WTC11 (cell line): Measurements from ENCODE around the gene CD22.

Source experiments
- FOXP1 ChIP-seq: sonication (generic); formaldehyde crosslinking; IDR thresholded peaks from 2 replicates; pipeline ENCODE4 v1.8.0; 2022; ENCODE audit warnings: missing genetic modification reagents, mild to moderate bottlenecking, moderate library complexity, borderline replicate concordance
- TF ChIP-seq, protein P1 (sequence below): fragments of 200-600 bp; IDR thresholded peaks from 2 replicates; pipeline ENCODE4 v1.8.0; 2022; ENCODE audit warnings: antibody characterized with exemption

DNA sequence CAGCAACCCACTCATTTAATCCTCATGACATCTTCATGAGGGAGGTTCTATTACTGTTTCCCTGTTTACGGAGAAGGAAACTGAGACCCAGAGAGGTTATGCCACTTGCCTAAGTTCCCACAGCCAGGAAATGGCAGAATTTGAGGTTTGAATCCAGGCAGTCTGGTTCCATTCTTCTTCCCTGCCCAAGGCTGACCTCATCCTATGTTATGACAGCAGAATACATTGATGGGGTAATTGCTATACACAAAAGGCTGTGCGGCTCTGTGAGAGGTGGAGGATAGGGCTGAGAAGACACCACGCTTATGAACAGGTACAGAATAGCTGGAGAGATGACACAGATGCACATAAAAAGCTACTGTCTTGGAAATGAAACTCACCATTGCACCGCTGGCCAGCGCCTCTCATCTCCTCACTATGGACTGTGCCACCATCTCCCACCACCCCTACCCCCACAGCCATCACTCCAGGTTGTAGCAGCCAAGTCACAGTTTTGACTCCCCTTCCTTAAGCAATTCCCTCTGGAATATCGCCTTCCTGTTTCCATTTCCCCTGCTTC lies 25.6 kb upstream of the CD22 start:
- TF ChIP-seq, protein P1, sequence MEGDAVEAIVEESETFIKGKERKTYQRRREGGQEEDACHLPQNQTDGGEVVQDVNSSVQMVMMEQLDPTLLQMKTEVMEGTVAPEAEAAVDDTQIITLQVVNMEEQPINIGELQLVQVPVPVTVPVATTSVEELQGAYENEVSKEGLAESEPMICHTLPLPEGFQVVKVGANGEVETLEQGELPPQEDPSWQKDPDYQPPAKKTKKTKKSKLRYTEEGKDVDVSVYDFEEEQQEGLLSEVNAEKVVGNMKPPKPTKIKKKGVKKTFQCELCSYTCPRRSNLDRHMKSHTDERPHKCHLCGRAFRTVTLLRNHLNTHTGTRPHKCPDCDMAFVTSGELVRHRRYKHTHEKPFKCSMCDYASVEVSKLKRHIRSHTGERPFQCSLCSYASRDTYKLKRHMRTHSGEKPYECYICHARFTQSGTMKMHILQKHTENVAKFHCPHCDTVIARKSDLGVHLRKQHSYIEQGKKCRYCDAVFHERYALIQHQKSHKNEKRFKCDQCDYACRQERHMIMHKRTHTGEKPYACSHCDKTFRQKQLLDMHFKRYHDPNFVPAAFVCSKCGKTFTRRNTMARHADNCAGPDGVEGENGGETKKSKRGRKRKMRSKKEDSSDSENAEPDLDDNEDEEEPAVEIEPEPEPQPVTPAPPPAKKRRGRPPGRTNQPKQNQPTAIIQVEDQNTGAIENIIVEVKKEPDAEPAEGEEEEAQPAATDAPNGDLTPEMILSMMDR: no peak
- TF ChIP-seq FOXP1 (CRISPR knock-in tag): no peak
